Fibroblast of lung (primary cell): ENCODE results near the gene KLHL3.

ENCODE experiments used
- EZH2 ChIP-seq: IDR thresholded peaks from 2 replicates; pipeline ENCODE4 v1.5.1; 2012; ENCODE audit warnings: low read length, control low read depth, mild to moderate bottlenecking; ENCODE audit errors: missing control alignments
- TF ChIP-seq, protein P1 (sequence below), 2 donors: IDR thresholded peaks in 1 of 2; conservative IDR thresholded peaks in 1 of 2; 1 replicate in 1 of 2; 2 replicates in 1 of 2; pipeline ENCODE4 v1.5.1; 2011 to 2012; ENCODE audit warnings: low read length in 2 of 2, control low read depth in 1 of 2, inconsistent platforms in 1 of 2, low read depth in 1 of 2, mild to moderate bottlenecking in 1 of 2

- TF ChIP-seq, protein P1, sequence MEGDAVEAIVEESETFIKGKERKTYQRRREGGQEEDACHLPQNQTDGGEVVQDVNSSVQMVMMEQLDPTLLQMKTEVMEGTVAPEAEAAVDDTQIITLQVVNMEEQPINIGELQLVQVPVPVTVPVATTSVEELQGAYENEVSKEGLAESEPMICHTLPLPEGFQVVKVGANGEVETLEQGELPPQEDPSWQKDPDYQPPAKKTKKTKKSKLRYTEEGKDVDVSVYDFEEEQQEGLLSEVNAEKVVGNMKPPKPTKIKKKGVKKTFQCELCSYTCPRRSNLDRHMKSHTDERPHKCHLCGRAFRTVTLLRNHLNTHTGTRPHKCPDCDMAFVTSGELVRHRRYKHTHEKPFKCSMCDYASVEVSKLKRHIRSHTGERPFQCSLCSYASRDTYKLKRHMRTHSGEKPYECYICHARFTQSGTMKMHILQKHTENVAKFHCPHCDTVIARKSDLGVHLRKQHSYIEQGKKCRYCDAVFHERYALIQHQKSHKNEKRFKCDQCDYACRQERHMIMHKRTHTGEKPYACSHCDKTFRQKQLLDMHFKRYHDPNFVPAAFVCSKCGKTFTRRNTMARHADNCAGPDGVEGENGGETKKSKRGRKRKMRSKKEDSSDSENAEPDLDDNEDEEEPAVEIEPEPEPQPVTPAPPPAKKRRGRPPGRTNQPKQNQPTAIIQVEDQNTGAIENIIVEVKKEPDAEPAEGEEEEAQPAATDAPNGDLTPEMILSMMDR (conservative IDR thresholded peaks at IDR 0.05 in 1 of 2, IDR thresholded peaks at IDR 0.05 in 1 of 2; ENCODE audit: low read depth in 1 of 2, low read length in 2 of 2), result no peak
- no peak for TF ChIP-seq EZH2
Measured at GRCh38 chr5:137617528-137618205, 118.2 kb downstream of the KLHL3 start.
